GM18870 (cell line): ENCODE data around the gene LDLRAD4.
"Not testable (repeated sequence)": the region's sequence is repeated elsewhere in the genome, so short reads cannot be mapped to it uniquely, and the experiment has no call there.

Experiments
- ATAC-seq: cut with Tn5 transposase; IDR thresholded peaks from one replicate; pipeline ENCODE4 v1.9.1; 2021; ENCODE audit warnings: moderate library complexity; ENCODE audit not compliant: unreplicated experiment

LDLRAD4 gene

GRCh38 chr18:13324880-13325279, 106.3 kb downstream of the LDLRAD4 start:
- no peak for ATAC-seq

- ATAC-seq, result no peak
Measured at GRCh38 chr18:13328213-13328612, 109.7 kb downstream of the LDLRAD4 start.

GRCh38 chr18:13330996-13331395, 112.4 kb downstream of the LDLRAD4 start:
- ATAC-seq, result no peak

GRCh38 chr18:13331846-13332245, 113.3 kb downstream of the LDLRAD4 start:
- no peak for ATAC-seq

GRCh38 chr18:13332874-13333273, 114.3 kb downstream of the LDLRAD4 start:
- no peak for ATAC-seq

GRCh38 chr18:13335903-13336302, 117.3 kb downstream of the LDLRAD4 start:
- ATAC-seq, result no peak

- no peak for ATAC-seq
Measured at GRCh38 chr18:13336841-13337240, 118.3 kb downstream of the LDLRAD4 start.

- ATAC-seq, result no peak
Measured at GRCh38 chr18:13337369-13337768, 118.8 kb downstream of the LDLRAD4 start.

GRCh38 chr18:13338318-13338717, 119.8 kb downstream of the LDLRAD4 start:
- no peak for ATAC-seq

GRCh38 chr18:13339653-13340052, 121.1 kb downstream of the LDLRAD4 start:
- no peak for ATAC-seq

- ATAC-seq, result not testable (repeated sequence)
Measured at GRCh38 chr18:13346449-13346848, 127.9 kb downstream of the LDLRAD4 start.

- ATAC-seq, result no peak
Measured at GRCh38 chr18:13353084-13353823, 134.7 kb downstream of the LDLRAD4 start.

GRCh38 chr18:13354402-13354801, 135.8 kb downstream of the LDLRAD4 start:
- ATAC-seq, result no peak

- ATAC-seq, result no peak
Measured at GRCh38 chr18:13356032-13356431, 137.5 kb downstream of the LDLRAD4 start.

- ATAC-seq, result no peak
Measured at GRCh38 chr18:13357289-13357688, 138.7 kb downstream of the LDLRAD4 start.

- ATAC-seq, result no peak
Measured at GRCh38 chr18:13359210-13359609, 140.7 kb downstream of the LDLRAD4 start.

GRCh38 chr18:13361431-13361830, 142.9 kb downstream of the LDLRAD4 start:
- no peak for ATAC-seq

- no peak for ATAC-seq
Measured at GRCh38 chr18:13362051-13362450, 143.5 kb downstream of the LDLRAD4 start.

- no peak for ATAC-seq
Measured at GRCh38 chr18:13362607-13363006, 144.0 kb downstream of the LDLRAD4 start.

- ATAC-seq, result no peak
Measured at GRCh38 chr18:13363359-13363758, 144.8 kb downstream of the LDLRAD4 start.

GRCh38 chr18:13364721-13365205, 146.2 kb downstream of the LDLRAD4 start:
- no peak for ATAC-seq

- no peak for ATAC-seq
Measured at GRCh38 chr18:13366131-13366530, 147.6 kb downstream of the LDLRAD4 start.

GRCh38 chr18:13366541-13366940, 148.0 kb downstream of the LDLRAD4 start:
- no peak for ATAC-seq
